DND-41 (cell line): ENCODE data around the gene SPATS2L.

Experiments
- ATAC-seq: fragments of 200-7000 bp; cut with Tn5 transposase; 3 replicates; pipeline ENCODE4 v1.9.1; 2021; ENCODE audit warnings: low read depth; ENCODE audit not compliant: insufficient read depth
- DNase-seq: peaks from one replicate; pipeline ENCODE4 v3.0.0-alpha.2; 2020
- H2AFZ ChIP-seq: 2 replicates; pipeline ENCODE4 v1.6.0; 2012; ENCODE audit warnings: low read depth, low read length
- H3K27ac ChIP-seq: 2 replicates; pipeline ENCODE4 v1.5.1; 2012; ENCODE audit warnings: low read length, inconsistent platforms
- H3K27me3 ChIP-seq: fragments of 200-600 bp; sonication (generic); 2 replicates; pipeline ENCODE4 v1.6.0; 2012; ENCODE audit warnings: low read length, mild to moderate bottlenecking, inconsistent platforms; ENCODE audit not compliant: insufficient read depth, poor library complexity
- H3K36me3 ChIP-seq: 2 replicates; pipeline ENCODE4 v1.5.1; 2012; ENCODE audit warnings: low read length, inconsistent platforms; ENCODE audit not compliant: insufficient read depth
- H3K4me1 ChIP-seq: 2 replicates; pipeline ENCODE4 v1.5.1; 2012; ENCODE audit warnings: mild to moderate bottlenecking, low read length; ENCODE audit not compliant: insufficient read depth
- H3K4me2 ChIP-seq: 2 replicates; pipeline ENCODE4 v1.6.0; 2012; ENCODE audit warnings: mild to moderate bottlenecking, moderate library complexity, low read length, inconsistent platforms; ENCODE audit not compliant: insufficient read depth
- H3K4me3 ChIP-seq, 2 experiments: fragments of 200-600 bp in 1 of 2; shearing (Covaris generic) in 1 of 2; 2 replicates each; pipeline ENCODE4 v1.5.1; 2012 to 2016; ENCODE audit warnings: inconsistent platforms in 2 of 2, low read length in 2 of 2, mild to moderate bottlenecking in 2 of 2, low read depth in 1 of 2, moderate library complexity in 1 of 2
- H3K79me2 ChIP-seq: 2 replicates; pipeline ENCODE4 v1.6.0; 2012; ENCODE audit warnings: low read length, inconsistent platforms; ENCODE audit not compliant: insufficient read depth
- H3K9ac ChIP-seq: 2 replicates; pipeline ENCODE4 v1.6.0; 2012; ENCODE audit warnings: low read depth, mild to moderate bottlenecking, inconsistent platforms, low read length, moderate library complexity
- H3K9me3 ChIP-seq: 2 replicates; pipeline ENCODE4 v1.5.1; 2012; ENCODE audit warnings: low read length, moderate library complexity, mild to moderate bottlenecking, inconsistent platforms; ENCODE audit not compliant: insufficient read depth, severe bottlenecking
- H4K20me1 ChIP-seq: 2 replicates; pipeline ENCODE4 v1.6.0; 2012; ENCODE audit warnings: low read length; ENCODE audit not compliant: insufficient read depth
- EZH2 ChIP-seq: IDR thresholded peaks from 3 replicates; pipeline ENCODE4 v1.6.1; 2012; ENCODE audit warnings: borderline replicate concordance, low read depth, mild to moderate bottlenecking, moderate library complexity, low read length, inconsistent platforms; ENCODE audit not compliant: severe bottlenecking
- TF ChIP-seq, protein P1 (sequence below): IDR thresholded peaks from 2 replicates; pipeline ENCODE4 v1.5.1; 2012; ENCODE audit warnings: borderline replicate concordance, low read length, moderate library complexity, mild to moderate bottlenecking; ENCODE audit not compliant: poor library complexity, severe bottlenecking; ENCODE audit errors: extremely low read depth

The SPATS2L gene

DNA sequence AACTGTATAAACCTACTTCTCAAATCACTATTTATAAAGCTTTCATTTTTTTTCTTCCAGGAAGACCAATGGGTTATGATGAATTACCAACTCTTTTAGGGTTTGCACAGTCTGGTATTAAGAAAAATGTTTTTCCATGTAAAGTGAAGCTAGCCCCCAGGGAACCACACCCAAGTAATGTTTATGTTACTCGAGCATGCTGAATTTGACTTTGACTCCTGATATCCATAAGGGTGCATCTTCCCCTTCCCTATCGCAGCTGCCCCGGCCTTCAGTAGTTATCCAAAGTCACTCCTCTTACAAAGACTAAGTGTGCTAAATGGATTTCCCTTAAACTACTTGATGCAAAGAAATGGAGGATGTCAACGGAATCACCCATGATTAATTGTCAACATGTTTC, 181.7 kb downstream of the SPATS2L start:
- no peak overlapping the region for H3K9ac ChIP-seq
- TF ChIP-seq EZH2: no peak
- TF ChIP-seq, protein P1, sequence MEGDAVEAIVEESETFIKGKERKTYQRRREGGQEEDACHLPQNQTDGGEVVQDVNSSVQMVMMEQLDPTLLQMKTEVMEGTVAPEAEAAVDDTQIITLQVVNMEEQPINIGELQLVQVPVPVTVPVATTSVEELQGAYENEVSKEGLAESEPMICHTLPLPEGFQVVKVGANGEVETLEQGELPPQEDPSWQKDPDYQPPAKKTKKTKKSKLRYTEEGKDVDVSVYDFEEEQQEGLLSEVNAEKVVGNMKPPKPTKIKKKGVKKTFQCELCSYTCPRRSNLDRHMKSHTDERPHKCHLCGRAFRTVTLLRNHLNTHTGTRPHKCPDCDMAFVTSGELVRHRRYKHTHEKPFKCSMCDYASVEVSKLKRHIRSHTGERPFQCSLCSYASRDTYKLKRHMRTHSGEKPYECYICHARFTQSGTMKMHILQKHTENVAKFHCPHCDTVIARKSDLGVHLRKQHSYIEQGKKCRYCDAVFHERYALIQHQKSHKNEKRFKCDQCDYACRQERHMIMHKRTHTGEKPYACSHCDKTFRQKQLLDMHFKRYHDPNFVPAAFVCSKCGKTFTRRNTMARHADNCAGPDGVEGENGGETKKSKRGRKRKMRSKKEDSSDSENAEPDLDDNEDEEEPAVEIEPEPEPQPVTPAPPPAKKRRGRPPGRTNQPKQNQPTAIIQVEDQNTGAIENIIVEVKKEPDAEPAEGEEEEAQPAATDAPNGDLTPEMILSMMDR: no peak
- H3K27me3 ChIP-seq: no peaks in the 10 kb centered on the region
- H3K4me2 ChIP-seq: no peak overlapping the region
- ATAC-seq (no peak), DNase-seq (no peak)
- H3K79me2 ChIP-seq: no peaks in the 10 kb centered on the region
- no peak overlapping the region for H3K4me3 ChIP-seq
- no peaks in the 10 kb centered on the region for H3K4me1 ChIP-seq
- H3K9me3 ChIP-seq: no peaks in the 10 kb centered on the region
- H4K20me1 ChIP-seq: no peaks in the 10 kb centered on the region
- H3K36me3 ChIP-seq: peaks cover 35% of the 10 kb centered on the region
- H3K27ac ChIP-seq: no peak overlapping the region
- H2AFZ ChIP-seq: no peak overlapping the region

DNA sequence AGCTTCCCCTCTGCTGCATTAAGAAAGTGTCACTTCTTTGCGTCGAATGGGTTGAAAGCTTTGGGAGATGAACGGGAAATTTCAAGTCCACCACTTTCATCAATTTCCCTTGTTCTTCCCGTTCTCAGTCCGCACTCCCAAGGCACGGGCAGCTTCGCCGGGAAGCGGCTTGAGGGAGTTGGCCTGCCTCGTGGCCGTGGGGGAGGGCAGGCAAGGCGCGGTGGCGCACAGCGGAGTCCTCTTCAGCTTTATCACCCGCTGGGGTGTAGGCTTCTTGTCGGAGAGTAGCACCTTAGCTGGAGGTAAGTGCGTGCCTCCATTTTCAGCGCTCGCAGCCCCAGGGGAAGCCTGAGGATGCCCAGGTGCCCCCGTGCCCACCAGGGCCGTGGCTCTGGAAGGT, 183.5 kb downstream of the SPATS2L start:
- no peak for TF ChIP-seq EZH2
- TF ChIP-seq, protein P1: no peak
- peaks cover 52% of the 10 kb centered on the region for H3K36me3 ChIP-seq
- no peak for DNase-seq

DNA sequence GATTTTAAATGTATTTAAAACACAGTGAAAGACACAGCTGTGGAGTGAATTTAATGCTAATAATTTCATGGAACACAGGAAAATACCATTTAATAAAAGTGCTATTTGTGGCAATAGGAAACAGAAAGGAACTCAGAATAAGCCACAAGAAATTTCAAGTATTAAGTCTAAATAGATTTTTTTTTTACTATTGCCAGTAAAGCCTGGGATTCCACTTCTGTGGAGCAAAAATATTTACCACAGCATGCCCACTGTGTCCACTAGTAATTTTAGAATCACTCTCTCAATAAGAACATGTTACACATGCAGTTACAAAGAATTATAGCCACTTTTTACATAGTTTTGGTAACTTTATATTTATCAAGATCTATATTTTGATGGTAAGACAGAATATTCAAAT, 186.2 kb downstream of the SPATS2L start:
- Histone ChIP-seq H3K79me2 (no peaks in the 10 kb centered on the region), H3K4me2 (no peak overlapping the region), H4K20me1 (no peaks in the 10 kb centered on the region), H3K36me3 (peaks cover 70% of the 10 kb centered on the region), H3K27ac (no peak overlapping the region), H3K4me3 (no peak overlapping the region), H3K9ac (no peak overlapping the region), H3K4me1 (no peaks in the 10 kb centered on the region), H3K27me3 (no peaks in the 10 kb centered on the region), H3K9me3 (no peaks in the 10 kb centered on the region), H2AFZ (no peak overlapping the region)
- no peak for TF ChIP-seq EZH2
- TF ChIP-seq, protein P1: no peak
- no peak for DNase-seq
- no peak for ATAC-seq

More for the DNA sequence above, 183.5 kb downstream of the SPATS2L start:
- Histone ChIP-seq H3K79me2 (no peaks in the 10 kb centered on the region), H4K20me1 (no peaks in the 10 kb centered on the region), H3K9ac (no peak overlapping the region), H2AFZ (no peak overlapping the region), H3K4me1 (no peaks in the 10 kb centered on the region), H3K4me2 (no peak overlapping the region), H3K4me3 (no peak overlapping the region), H3K27ac (no peak overlapping the region), H3K9me3 (no peaks in the 10 kb centered on the region), H3K27me3 (no peaks in the 10 kb centered on the region)
- ATAC-seq: no peak

DNA sequence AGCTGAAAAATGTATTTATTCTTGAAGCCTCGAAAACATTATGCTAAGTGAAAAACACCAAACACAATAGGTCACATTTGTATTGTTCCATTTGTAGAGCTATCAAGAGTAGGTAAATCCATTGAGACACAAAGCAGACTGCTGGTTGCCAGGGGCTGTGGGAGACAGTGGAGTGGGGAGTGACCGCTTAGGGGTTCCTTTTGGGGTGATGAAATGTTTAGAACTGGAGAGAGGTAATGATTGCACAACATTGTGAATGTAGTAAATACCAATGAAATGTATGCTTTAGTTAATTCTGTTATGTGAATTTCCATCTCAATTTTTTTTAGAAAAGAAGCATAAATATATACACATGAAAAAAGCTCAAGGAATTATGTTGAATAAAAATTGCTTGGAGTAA, 187.6 kb downstream of the SPATS2L start:
- H3K9me3 ChIP-seq: no peaks in the 10 kb centered on the region
- H3K27me3 ChIP-seq: no peaks in the 10 kb centered on the region
- peaks cover 75% of the 10 kb centered on the region for H3K36me3 ChIP-seq
- H3K4me3 ChIP-seq: no peak overlapping the region
- H4K20me1 ChIP-seq: no peaks in the 10 kb centered on the region
- H3K9ac ChIP-seq: no peak overlapping the region
- no peak for DNase-seq
- no peak overlapping the region for H3K27ac ChIP-seq
- H3K79me2 ChIP-seq: no peaks in the 10 kb centered on the region
- H3K4me2 ChIP-seq: no peak overlapping the region
- TF ChIP-seq, protein P1: no peak
- TF ChIP-seq EZH2: no peak
- ATAC-seq: no peak
- no peaks in the 10 kb centered on the region for H3K4me1 ChIP-seq
- H2AFZ ChIP-seq: no peak overlapping the region
